Memory B cell (primary cell): ENCODE measurements around the gene GPX4.

Experiments
- ATAC-seq: fragments of 150-1000 bp; cut with Tn5 transposase; 2 replicates; pipeline ENCODE4 v1.10.0; 2021; ENCODE audit warnings: low read depth, mild to moderate bottlenecking, moderate library complexity
- DNase-seq, 2 donors: peaks; one replicate each; pipeline ENCODE4 v3.0.0; 2022; ENCODE audit warnings: low spot score in 2 of 2
- H3K27ac Mint-ChIP-seq: one replicate; pipeline ENCODE4 v1.8.0; 2022; ENCODE audit warnings: mild to moderate bottlenecking, moderate library complexity, mixed read lengths
- H3K27me3 Mint-ChIP-seq: one replicate; pipeline ENCODE4 v1.8.0; 2022; ENCODE audit warnings: mixed read lengths
- H3K36me3 Mint-ChIP-seq: one replicate; pipeline ENCODE4 v1.8.0; 2022; ENCODE audit warnings: mild to moderate bottlenecking, mixed read lengths
- H3K4me1 Mint-ChIP-seq: one replicate; pipeline ENCODE4 v1.8.0; 2022; ENCODE audit warnings: mixed read lengths
- H3K4me3 Mint-ChIP-seq: one replicate; pipeline ENCODE4 v1.8.0; 2022; ENCODE audit warnings: mild to moderate bottlenecking, moderate library complexity, mixed read lengths
- H3K9me3 Mint-ChIP-seq: one replicate; pipeline ENCODE4 v1.8.0; 2022; ENCODE audit warnings: mixed read lengths

GPX4 gene

DNA sequence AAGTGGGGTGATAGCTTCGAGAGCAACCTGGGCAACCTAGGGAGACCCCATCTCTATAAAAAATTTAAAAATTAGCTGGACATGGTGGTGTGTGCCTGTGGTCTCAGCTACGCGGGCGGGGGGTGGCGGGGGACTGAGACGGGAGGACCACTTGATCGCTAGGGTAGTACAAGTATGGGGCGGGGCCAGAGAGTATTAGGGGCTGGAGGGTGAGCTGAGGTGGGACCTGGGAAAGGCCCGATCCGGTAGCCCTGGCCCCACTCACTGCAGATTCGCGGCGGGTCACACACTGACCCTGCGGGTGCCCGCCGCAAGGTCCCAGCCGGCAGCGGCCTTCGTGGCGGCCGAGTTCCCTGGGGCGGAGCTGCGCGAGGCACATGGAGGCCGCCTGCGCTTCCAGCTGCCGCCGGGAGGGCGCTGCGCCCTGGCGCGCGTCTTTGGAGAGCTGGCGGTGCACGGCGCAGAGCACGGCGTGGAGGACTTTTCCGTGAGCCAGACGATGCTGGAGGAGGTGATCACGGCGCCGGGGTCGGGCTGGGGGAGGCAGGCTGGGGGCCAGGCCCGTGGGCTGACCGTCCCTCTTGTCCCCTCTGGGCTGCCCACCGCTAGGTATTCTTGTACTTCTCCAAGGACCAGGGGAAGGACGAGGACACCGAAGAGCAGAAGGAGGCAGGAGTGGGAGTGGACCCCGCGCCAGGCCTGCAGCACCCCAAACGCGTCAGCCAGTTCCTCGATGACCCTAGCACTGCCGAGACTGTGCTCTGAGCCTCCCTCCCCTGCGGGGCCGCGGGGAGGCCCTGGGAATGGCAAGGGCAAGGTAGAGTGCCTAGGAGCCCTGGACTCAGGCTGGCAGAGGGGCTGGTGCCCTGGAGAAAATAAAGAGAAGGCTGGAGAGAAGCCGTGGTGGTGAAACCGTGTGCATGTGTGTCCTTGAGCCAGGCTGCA, 38.9 kb upstream of the GPX4 start:
- peak; percentile 67 to 76 for DNase-seq
- H3K36me3 Mint-ChIP-seq, result peaks cover 22% of the 10 kb centered on the region
- peak overlapping the region; percentile 67 for H3K4me3 Mint-ChIP-seq
- H3K9me3 Mint-ChIP-seq, result no peaks in the 10 kb centered on the region
- no peak overlapping the region for H3K27ac Mint-ChIP-seq
- no peaks in the 10 kb centered on the region for H3K27me3 Mint-ChIP-seq
- peak; percentile 40 for ATAC-seq
- peaks cover 43% of the 10 kb centered on the region for H3K4me1 Mint-ChIP-seq

DNA sequence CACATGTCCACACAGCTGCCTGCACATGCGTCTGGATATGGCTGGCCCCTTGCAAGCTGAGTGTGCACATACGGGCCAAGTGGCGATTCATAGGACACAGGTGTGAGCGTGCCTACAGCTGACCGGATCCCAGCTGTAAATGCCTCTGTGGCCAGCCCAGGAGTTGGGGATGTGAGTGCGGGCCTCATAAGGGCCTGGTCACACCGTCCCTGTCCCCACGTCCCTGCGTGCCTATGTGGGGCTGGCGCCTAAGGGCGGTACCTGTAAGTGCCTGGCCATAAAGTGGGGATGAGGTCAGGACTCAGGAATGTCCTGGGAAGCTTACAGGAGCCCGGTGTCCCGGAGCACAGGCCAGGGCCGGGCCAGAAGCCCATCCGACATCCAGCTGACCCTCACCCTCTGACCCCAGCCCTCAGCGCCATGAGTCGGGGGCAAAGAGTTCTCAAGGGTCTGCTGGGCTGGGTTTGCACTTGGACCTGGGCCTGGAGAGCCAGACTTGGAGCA, 38.1 kb upstream of the GPX4 start:
- peaks cover 22% of the 10 kb centered on the region for H3K36me3 Mint-ChIP-seq
- H3K27ac Mint-ChIP-seq, result no peak overlapping the region

GRCh38 chr19:1066251-1066747, 37.5 kb upstream of the GPX4 start:
- Mint-ChIP-seq H3K9me3 (no peaks in the 10 kb centered on the region), H3K27ac (peak overlapping the region; percentile 94), H3K4me3 (peak overlapping the region; percentile 85), H3K36me3 (peaks cover 22% of the 10 kb centered on the region), H3K4me1 (peaks cover 43% of the 10 kb centered on the region), H3K27me3 (no peaks in the 10 kb centered on the region)
- DNase-seq, result no peak
- ATAC-seq, result no peak

More for the DNA sequence above, 38.1 kb upstream of the GPX4 start:
- H3K9me3 Mint-ChIP-seq, result no peaks in the 10 kb centered on the region
- DNase-seq (no peak), ATAC-seq (no peak)
- peak overlapping the region; percentile 67 for H3K4me3 Mint-ChIP-seq
- H3K27me3 Mint-ChIP-seq, result no peaks in the 10 kb centered on the region
- peaks cover 43% of the 10 kb centered on the region for H3K4me1 Mint-ChIP-seq

DNA sequence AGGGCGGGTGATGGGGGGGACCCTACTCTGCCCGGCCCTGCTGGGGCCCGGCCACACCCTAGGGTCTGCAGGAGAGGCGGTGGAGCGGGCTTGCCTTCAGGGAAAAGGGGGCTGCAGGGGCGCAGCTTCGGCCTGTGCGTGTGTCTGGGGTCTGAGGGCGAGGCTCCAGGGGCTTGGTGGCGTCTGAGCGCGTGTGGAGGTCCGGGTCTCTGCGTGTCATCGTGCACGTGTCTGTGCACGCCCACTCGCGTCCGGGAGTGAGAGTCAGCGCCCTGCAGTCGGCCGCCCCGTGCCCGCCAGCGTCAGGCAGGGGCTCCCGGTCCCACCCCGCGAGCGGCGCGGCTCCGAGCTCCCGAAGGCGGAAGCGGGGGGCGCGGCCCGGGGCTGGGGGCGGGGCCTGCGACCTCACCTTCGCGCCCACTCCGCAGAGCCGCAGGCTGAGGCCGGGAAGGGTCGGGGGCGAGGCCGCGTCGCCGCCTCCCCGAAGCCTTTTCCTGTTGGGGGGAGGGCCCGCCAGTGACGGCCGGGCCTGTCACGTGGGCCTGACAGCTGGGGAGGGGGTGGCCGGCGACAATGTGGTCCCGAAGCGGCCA, 37.0 kb upstream of the GPX4 start, which contains the start of gene ARHGAP45:
ARHGAP45 (plus strand) TSS at position 420 of the 593 bp plus-strand sequence. CDS start 239 bp downstream, outside the sequence.
- peak within 1 kb of the TSS; percentile 94 for H3K27ac Mint-ChIP-seq
- H3K4me1 Mint-ChIP-seq, result peaks cover 46% of the 10 kb centered on the region
- peak; percentile 71 to 75 for DNase-seq
- H3K36me3 Mint-ChIP-seq, result peaks cover 21% of the 10 kb centered on the region
- no peaks in the 10 kb centered on the region for H3K27me3 Mint-ChIP-seq
- no peaks in the 10 kb centered on the region for H3K9me3 Mint-ChIP-seq
- H3K4me3 Mint-ChIP-seq, result peak within 1 kb of the TSS; percentile 92
- peak; percentile 46 for ATAC-seq

- ATAC-seq (peak; percentile 58), DNase-seq (peak; percentile 70 to 73)
- Mint-ChIP-seq H3K36me3 (peaks cover 22% of the 10 kb centered on the region), H3K9me3 (no peaks in the 10 kb centered on the region), H3K27me3 (no peaks in the 10 kb centered on the region), H3K4me3 (peak overlapping the region; percentile 92), H3K27ac (peak overlapping the region; percentile 94), H3K4me1 (peaks cover 47% of the 10 kb centered on the region)
These were observed 36.3 kb upstream of the GPX4 start for GRCh38 chr19:1067341-1067957.

DNA sequence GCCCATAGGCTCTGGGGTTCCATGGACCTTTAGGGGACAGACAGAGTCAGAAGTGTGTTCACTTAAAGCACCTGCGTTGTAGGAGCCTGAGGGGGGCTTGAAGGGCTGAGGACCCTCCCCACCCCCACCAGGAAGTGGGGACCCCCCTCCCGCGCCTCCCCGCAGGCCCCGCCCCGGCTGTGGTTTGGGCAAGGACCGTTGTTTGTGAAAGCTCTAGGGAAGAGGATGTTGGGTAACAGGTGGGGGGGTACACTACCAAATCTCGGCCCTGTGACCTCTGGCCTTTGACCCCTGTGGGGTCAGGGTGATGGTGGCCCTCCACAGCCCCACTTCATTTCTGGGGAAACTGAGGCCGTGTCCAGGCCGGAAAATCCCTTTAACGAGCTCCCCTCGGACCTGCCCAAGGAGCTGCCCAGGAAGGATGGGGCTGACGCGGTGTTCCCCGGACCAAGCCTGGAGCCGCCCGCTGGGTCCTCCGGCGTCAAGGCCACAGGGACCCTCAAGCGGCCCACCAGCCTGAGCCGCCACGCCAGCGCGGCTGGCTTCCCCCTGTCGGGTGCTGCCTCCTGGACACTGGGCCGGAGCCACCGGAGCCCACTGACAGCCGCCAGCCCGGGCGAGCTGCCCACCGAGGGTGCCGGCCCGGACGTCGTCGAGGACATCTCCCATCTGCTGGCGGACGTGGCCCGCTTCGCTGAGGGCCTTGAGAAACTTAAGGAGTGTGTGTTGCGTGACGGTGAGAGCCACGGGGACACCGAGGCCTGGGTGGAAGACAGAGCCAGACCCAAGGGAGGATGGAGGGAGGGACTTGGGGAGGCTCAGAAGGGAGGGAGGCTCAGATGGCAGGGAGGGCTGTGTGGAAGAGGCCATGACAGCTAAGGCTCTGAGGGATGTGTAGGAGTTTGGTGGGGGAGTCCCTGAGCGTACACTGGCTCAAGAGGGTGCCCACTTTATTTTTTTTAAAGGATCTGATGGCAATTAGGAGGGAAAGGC, 35.5 kb upstream of the GPX4 start:
- DNase-seq (peak in 1 of 2 donors; percentile 54), ATAC-seq (no peak)
- H3K9me3 Mint-ChIP-seq, result no peaks in the 10 kb centered on the region
- H3K27me3 Mint-ChIP-seq, result no peaks in the 10 kb centered on the region
- peaks cover 43% of the 10 kb centered on the region for H3K4me1 Mint-ChIP-seq
- H3K27ac Mint-ChIP-seq, result peak overlapping the region; percentile 94
- H3K4me3 Mint-ChIP-seq, result peak overlapping the region; percentile 92
- peaks cover 20% of the 10 kb centered on the region for H3K36me3 Mint-ChIP-seq

GRCh38 chr19:1069009-1069779, 34.6 kb upstream of the GPX4 start:
- Mint-ChIP-seq H3K4me3 (peak overlapping the region; percentile 92), H3K27ac (peak overlapping the region; percentile 94), H3K36me3 (peaks cover 21% of the 10 kb centered on the region), H3K4me1 (peaks cover 41% of the 10 kb centered on the region), H3K9me3 (no peaks in the 10 kb centered on the region), H3K27me3 (no peaks in the 10 kb centered on the region)
- ATAC-seq (peak; percentile 43), DNase-seq (peak; percentile 56 to 63)

- H3K27ac Mint-ChIP-seq, result no peak overlapping the region
- no peak for DNase-seq
- no peak for ATAC-seq
- no peaks in the 10 kb centered on the region for H3K9me3 Mint-ChIP-seq
- peaks cover 23% of the 10 kb centered on the region for H3K36me3 Mint-ChIP-seq
- H3K4me1 Mint-ChIP-seq, result peaks cover 31% of the 10 kb centered on the region
- peak overlapping the region; percentile 11 for H3K4me3 Mint-ChIP-seq
- H3K27me3 Mint-ChIP-seq, result no peaks in the 10 kb centered on the region
These were observed 33.2 kb upstream of the GPX4 start for GRCh38 chr19:1070576-1070930.

DNA sequence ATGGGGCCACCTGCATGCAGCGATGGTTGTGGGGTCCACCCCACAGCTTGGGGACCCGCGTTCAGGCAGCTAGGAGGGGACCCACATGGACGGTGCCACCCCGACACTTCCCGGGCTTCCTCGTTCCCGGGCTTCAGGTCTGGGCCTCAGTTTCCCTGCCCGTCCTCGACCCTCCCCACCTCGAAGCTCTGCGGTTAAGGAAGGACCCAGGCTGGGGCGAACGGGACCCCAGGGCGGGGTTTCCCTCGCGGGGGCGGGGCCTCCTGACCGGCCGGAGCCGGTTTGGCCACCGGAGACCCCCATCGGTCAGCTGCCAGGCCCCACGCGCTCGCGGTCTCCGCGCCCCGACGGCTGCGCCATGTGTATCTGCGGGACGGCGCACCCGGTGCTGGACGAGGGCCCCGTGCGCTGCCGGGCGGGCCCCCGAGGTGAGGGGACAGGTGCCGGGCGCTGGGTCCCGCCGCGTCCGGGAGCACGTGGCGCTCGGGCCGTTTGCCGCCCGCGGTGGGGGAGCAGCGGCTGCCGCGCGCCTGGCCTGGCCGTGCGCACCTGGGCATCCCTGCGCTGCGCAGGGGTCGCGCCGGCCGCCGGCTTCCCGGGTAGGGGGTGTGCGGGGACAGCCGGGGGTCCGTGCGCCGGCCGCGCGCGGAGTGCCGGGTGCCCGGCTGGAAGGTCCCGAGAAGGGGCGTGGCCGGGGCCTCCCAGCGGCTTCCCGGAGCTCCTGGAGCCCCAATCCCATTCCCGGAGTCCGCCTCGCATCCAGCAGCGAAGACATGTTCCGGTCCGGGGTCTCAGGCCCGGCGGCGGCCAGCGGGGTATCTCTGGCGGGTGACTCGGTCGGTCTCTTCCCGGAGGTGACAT, 32.6 kb upstream of the GPX4 start:
- peaks cover 33% of the 10 kb centered on the region for H3K4me1 Mint-ChIP-seq
- H3K9me3 Mint-ChIP-seq, result no peaks in the 10 kb centered on the region
- H3K27ac Mint-ChIP-seq, result peak overlapping the region; percentile 77
- H3K36me3 Mint-ChIP-seq, result peaks cover 29% of the 10 kb centered on the region
- no peaks in the 10 kb centered on the region for H3K27me3 Mint-ChIP-seq
- DNase-seq (no peak), ATAC-seq (no peak)
- no peak overlapping the region for H3K4me3 Mint-ChIP-seq

GRCh38 chr19:1072371-1073015, 31.3 kb upstream of the GPX4 start:
- H3K27ac Mint-ChIP-seq, result peak overlapping the region; percentile 77
- H3K9me3 Mint-ChIP-seq, result no peaks in the 10 kb centered on the region
- peaks cover 33% of the 10 kb centered on the region for H3K4me1 Mint-ChIP-seq
- peak overlapping the region; percentile 59 for H3K4me3 Mint-ChIP-seq
- ATAC-seq, result no peak
- H3K27me3 Mint-ChIP-seq, result no peaks in the 10 kb centered on the region
- no peak for DNase-seq
- H3K36me3 Mint-ChIP-seq, result peaks cover 29% of the 10 kb centered on the region

- Mint-ChIP-seq H3K27ac (no peak overlapping the region), H3K9me3 (no peaks in the 10 kb centered on the region), H3K4me3 (peak overlapping the region; percentile 44), H3K27me3 (no peaks in the 10 kb centered on the region), H3K36me3 (peaks cover 29% of the 10 kb centered on the region), H3K4me1 (peaks cover 36% of the 10 kb centered on the region)
- no peak for DNase-seq
- ATAC-seq, result no peak
These were observed 30.5 kb upstream of the GPX4 start for GRCh38 chr19:1073063-1073955.
